Activated naive CD4-positive, alpha-beta T cell (primary cell): Measurements from ENCODE around the gene AHI1.

Experiments
- DNase-seq, 4 experiments: peaks; one replicate each; lab custom pipeline; 2025; lab: John Stamatoyannopoulos, UW

The AHI1 gene

DNA sequence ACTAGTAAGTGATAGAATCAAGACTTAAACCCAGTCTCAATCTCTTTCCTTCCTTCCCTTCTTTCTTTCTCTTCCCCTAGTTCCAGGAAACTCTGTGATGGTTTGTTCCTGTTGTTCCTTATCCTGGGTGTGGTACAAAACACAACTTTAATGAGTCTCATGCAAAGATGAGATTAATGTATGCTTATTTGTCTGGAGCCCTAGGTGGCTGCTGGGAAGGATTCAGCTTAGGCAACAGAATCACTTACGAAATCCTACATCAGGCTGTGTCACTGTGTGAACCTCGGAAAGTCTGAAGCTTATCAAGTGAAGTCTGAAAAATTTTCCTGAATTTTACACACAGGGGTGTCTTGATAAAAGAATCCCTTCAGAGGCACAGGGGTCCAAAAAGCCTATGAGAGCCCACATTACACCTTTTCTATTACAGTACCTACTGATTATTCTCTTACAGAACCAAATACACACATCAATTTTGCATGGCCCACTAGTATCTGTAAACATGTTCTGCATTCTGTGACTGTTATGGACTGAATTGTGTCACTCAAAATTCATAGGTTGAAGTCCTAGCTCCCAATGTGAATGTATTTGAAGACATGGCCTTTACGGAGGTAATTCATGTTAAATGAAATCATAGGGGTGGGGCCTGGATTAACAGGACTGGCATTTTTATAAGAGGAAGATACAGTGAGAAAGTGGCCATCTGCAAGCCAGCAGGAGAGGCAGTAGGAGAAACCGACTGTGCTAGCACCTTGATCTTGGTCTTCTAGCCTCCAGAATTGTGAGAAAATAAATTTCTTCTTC, 171.7 kb downstream of the AHI1 start:
- DNase-seq: no peak

DNA sequence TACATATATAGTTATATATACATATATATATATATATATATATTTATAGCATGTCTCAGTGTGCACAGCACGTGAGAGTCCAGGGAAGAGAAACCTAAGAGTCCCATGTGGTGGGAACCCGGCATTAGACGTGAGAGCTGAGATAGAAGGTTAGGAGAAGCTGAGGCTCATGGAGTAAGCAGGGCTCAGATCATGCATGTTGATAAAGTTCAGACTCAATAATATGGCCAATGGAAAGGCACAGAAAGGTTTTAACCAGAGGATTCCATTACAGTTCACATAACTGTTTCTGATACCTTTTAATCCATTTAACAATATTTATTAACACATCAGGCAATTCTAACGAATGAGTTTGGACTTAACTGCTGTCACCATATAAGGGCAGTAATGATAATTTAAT, 173.0 kb downstream of the AHI1 start:
- no peak for DNase-seq

DNA sequence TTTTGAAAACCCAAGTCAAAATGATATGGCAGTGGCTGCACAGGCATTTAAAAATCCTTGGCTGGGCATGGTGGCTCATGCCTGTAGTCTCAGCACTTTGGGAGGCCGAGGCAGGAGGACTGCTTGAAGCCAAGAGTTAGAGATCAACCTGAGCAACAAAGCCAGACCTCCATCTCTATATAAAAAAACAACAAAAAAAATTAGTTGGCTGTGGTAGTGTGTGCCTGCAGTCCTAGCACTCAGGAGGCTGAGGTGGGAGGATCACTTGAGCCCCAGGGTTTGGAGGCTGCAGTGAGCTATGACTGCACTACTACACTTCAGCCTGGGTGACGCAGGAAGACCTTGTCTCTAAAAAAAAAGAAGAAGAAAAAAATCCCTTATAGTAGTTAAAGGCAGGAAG, 173.6 kb downstream of the AHI1 start:
- no peak for DNase-seq

DNA sequence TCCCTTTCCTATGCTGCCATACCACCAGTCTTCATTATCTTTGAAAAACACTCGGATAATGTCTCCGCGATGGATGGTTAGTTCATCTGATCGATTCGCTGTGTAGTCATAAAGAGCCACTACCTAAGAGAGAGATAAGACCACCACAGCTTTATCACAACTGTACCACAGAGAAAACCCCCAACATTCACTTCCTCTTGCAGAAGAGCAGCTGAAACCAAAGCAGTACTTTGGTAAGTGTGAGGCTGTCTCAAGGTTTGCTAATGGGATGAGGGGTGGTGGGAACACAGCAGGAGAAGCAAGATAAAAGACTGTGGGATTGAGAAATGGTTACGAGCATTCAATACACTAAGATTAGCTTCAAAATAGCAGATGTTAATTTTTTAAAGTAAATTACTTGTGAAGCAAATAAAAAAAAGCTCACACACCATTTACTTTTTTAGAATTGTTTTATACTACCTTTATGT, 174.3 kb downstream of the AHI1 start:
- no peak for DNase-seq

DNA sequence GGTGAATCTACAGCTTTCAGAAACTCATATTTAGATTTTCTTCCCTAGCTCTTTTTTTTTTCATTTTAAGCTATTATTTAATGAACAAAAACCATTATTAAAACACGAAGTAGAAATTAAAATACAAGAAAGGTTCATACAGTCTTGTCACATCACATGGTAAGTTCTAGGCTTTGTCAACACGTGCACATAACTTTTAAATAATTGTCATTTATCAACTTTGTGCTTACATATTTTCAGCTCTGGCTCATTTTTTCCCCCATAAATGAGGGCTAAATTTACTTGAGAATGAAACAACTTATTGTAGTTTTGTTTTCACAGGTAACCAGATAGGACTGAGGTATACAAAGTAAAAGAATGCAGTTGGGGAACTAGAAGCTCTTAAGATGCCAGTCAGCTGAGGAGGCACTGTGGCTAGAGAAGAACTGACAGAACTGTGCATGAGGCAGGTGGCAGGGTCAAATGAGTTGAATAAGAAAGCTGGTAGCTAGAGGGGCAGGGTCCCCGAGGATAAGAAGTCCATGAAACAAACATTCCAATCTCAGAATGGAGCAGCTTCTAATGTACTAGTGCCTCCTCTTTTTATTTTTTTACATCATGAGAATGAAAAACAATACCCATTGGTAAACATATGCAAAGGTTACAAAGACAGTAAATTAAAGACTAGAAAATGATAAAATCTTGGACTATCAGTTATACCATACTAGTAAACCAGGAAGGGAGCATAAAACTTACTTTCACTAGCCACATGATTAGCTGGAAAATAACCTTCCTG, 174.9 kb downstream of the AHI1 start:
- no peak for DNase-seq

DNA sequence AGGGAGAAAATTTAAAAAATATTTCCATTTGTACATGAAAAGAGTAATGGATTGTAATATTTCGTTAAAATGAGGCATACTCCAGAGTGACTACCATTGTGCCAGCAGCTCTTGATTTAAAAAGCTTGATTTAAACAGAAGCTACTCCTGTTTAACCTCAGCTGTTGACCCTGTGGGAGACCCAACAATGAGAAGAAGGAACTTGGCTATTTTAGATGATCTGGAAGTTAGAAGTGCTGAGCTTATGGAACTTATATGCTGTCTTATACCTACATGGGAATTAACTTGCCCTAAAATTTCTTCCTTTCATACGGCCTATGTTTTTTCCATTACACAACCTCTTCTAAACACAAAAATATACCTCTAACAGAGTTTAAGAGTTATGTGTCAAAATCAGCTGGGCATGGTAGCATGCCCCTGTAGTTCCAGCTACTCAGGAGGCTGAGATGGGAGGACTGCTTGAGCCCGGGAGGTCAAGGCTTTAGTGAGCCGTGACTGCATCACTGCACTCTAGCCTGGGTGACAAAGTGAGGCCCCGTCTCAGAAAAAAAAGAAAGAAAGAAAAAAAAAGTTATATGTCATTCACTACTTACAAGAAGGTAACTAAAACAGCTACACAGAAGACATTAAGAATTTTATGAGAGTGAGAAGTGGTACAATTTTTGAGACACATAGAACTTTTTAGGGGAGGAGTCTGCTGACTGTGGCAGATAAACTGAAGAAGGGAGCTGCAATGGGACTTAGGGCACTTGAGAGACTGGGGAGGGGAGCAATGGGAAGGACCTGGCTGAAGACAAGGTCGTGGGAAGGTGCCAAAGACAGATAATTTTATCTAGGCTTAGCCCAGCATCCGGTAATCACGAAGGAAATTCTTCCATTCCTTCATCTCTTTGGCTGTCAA, 176.6 kb downstream of the AHI1 start:
- DNase-seq: no peak

DNA sequence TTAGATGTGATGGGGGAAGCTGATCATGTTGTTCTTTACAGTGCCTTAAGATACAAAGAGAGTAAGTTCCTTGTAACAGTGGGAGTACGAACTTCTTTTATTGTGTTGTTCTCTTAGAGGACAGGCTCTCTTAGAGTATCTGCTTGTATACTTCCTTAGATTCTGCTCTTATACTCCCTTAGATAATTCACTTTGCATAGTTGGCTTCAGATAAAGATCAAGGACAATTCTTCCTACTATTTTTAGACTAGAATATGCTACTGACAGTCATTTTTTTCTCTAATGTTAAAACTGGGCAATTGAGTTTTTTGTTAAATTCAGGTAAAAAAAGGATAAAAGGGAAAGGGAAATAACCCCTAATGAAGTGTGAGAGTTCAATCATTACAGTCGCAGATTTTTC, 177.7 kb downstream of the AHI1 start:
- DNase-seq: no peak

DNA sequence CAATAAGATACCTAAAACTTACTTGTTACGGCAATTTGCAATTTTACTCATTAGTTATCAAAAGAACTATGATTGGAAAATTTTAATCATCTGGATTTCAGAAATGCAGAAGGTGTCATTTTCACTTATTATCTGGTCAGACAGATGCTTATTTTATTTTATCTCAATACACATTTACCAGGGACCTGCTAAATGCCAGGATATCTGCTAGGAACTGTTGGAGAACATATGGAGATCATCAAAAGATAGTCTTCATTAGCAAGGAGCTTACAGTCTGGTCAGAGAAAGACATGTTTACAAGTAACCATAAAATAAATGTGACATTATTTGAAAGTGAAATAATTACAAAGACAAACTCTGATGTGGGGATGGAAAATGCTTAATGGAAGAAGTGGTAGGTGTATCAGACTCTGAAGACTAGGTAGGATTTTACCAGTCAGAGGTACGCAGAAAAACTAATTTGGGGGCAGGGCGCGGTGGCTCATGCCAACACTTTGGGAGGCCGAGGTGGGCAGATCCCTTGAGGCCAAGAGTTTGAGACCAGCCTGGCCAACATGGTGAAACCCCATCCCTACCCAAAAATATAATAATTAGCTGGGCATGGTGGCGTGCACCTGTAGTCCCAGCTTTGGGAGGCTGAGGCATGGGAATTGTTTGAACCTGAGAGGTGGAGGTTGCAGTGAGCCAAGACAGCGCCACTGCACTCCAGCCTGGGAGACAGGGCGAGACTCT, 178.6 kb downstream of the AHI1 start:
- no peak for DNase-seq

DNA sequence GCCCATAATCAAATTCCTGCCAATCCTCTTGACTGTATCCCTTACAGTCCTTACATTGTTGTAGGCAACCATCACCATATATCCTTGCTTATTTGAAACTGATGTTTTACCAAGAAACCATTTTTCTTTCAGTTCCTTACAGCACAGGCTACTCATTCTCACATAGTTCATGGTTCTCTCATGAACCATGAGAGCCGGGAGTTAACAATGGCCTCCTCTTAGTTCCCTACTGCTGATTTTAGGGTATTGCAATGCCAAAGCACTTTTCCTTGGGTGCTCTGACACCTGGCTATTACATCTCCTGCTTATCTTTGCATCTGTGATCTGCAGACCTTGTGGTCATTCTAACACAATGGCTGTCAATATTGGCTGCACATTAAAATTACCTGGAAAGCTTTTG, 183.0 kb downstream of the AHI1 start:
- no peak for DNase-seq

DNA sequence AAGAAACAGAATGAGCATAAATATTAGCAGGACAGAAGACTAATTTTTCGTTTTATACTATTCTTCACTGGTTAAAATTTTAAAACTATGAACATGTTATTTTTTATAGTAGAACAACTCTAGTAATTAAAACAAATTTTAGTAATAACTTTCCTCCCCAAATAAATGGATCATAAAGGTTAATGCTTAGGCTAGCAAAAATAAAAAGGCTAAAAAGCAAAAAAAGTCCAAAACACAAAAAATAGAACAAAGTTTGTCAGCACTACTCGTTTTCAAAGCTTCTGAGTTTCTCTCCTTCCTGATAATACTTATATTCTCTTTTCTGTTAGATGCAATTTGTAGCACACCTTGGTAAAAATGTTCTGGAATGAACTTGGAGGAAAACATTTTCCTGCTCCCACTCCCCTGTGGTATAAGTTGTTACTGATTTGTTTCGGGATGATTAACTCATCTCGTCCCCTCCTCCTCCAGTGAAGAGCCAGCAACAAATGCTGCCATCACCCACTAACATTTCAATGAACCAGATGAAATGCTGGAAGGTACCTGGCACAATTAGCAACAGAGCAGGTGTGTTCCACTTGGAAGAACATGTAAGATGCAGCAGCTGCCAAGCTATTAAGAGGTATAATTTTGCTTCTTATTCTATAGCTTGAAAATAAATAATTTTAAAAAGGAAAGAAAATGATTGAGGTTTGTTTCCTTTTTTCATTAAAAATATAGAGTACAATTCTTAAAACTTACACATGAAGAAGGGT, 185.9 kb downstream of the AHI1 start:
- no peak for DNase-seq

DNA sequence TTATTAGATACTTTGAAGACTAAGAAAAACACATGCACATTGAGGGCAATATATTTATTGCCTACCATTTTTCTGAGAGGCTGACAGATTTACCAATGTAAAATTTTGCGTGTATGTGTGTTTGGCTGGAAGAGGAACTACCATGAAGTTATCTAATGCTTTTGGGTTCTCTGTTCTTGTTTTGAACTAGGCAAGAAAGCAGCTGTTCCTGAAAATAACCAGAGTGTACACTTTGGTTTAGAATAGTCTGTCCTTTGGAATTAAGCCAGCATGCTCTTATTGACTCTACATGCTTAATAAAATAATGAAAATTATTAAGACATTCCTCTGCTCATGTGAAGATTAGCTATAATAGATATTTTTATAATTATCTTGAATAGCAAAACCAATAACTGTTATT, 187.2 kb downstream of the AHI1 start:
- DNase-seq: no peak

DNA sequence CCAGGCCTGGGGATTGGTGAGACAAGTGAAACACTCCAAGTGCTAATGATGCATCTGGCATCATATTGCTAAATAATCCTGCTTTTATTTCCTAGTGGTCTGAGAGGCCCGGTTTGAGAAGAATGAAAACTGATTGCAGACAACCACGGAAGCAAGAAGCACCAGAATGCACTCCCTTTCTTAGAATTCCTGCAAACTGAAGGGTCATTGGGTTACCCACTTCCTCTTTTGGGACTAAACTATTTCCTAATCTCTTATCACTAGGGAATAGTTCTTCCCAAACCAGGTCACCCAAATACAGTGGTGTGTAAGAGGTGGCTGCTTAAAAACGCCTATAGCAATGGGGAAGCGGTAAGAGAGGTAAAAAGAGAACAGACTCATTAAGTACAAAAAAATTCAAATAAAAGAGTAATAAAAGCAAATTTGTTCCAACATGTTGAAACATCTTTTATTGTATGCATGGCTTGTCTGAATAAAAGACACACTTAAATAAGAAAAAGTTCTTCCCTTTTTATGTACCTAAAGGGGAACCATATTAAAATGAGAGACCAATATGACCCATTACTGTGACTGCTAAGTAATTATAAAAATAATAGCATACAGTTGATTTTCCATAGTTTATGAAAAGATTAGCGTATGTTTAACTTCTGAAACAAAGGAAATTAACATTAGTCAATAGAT, 190.7 kb downstream of the AHI1 start:
- DNase-seq: no peak

DNA sequence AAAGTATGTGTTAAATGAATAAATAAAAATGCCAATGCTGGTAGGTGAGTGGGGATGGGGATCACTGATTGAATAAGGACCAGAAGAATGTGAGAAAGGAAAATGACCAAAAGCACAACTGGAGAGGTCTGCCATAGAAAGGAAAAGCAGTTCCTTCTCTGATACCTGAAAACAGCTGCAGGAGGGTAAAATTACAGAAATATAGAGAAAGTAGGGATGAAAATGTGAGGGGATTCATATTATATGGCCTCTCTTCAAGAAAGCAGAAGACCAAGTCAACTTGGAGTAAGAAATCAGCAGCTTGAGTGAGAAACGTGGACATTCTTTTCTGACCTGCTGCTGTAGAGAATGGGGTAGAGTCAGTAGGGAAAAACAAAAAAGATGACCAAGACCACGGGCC, 191.4 kb downstream of the AHI1 start:
- no peak for DNase-seq

DNA sequence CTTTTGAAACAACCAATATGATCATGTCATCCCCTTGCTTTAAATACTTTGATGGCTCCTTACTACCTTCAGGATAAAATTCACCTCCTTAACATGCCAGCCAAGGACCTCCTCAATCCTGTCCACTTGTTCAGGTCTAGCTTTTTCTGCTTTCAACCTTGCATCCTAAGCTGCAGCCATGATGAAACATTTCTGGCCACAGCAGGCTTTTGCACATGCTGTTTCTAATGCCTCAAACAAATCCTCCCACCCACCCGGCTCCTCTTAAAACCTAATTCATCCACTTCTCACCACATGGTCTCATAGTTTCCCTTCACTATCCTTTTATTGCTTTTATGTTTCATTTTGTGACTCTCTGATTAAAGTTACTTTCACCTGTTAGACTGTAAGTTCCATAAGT, 191.9 kb downstream of the AHI1 start:
- DNase-seq: no peak

DNA sequence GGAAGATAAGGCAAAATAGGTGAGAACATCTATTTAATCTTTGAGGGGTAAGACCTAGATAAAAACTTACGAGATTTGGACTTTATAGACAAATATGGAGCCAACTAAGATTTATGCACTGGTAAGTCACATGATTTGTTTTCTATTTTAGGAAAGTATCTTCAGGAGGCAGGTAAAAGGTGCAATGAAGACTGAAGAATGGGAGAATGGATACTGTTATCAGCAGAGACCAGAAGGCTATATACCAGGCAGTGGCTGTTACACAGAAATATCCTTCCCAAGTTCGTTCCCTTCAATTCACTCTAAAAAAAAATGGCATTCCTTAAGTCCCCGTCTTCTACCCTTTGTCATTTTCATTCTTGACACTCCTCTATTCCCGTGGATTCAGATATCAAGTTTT, 192.7 kb downstream of the AHI1 start:
- no peak for DNase-seq

DNA sequence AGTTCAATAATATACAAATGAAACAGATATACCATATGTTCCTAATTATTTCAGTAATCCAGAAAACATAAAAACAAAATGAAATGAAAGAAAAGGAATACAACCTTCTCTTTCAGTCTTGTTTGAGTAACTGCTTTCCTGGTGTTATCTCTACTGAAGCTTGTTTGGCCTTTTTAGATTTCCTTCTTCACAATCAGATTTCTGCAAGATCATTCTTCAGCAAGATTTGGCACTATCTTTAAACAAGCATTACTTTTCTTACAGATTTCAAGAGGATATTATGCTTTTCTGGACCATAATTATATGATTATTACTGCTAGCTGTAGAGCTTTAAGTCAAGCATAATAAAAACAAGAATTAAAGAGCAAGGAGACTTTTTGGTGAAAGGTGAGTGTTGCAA, 196.2 kb downstream of the AHI1 start:
- DNase-seq: no peak

DNA sequence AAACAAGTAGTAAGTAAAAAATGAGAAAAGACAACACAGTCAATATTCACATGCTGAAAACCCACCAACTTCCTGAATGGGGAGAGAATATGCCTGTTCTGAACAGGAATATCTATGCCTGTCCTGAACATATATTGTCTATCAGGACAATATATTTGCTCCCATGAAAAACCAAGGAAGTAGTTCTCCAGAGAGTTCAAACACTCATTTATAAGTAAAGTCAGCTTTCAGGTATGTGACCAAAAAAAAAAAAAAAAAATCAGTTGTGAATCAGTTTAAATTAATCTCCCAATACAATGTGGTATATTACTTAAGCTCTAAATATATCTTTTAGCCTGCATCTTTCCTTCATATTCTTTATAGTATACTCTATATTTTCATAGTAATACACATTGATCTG, 197.0 kb downstream of the AHI1 start:
- DNase-seq: no peak

DNA sequence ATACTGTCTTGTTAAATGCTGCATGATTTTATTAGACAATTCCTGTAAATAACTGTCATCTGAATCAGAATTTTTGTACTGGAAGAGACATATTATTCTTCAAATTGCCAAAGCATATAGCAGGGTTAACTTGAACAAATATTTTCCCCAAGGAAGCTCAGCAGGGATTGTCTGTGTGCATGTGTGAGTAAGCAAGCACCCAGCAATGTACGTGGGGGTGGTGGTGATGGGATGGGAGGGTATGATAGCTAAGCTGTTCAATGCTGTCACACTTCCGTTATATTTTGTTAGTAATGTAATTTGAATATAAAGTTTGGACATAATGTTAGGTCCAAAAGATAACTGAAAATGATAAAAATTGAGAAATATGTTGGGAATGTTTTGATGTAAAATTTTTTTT, 198.3 kb downstream of the AHI1 start:
- DNase-seq: no peak

DNA sequence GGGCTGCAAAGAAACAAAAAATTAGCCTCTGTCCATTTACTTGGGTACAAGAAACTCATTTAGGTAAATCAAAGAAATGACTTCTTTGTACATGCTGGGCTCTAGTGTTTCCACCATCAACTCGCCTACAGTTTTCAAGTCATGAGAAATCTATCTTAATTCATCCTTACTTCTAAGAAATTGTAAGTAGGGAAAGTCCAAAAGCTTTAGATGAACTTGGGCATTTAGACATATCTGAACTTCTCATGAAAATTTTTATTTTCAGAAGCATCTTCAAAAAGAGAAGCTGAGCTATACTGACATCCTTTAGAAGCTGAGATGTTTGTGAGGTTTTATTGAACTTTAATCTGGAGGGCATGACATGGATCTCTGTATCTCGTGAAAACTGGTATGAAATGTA, 199.1 kb downstream of the AHI1 start:
- no peak for DNase-seq

DNA sequence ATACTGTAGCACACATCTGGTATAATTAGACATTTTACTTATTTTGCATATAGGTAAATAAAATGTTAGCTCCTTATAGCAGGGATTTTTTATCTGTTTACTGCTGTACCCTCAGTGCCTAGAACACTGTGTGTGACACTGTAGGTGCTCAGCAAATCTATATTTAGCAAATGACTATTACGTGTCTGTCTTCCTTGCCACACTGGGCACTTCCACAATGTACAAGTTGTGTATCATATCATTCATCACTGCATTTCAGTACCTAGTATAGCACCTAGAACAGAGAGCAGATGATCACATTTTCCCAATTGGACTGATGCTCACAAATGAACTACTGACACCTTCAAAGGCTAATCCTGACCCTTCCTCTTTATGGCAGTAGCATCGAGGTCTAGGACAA, 200.8 kb downstream of the AHI1 start:
- no peak for DNase-seq
